AG09309 (cell line): ENCODE measurements around the gene ATG4B.

Experiments
- DNase-seq: peaks from one replicate; pipeline ENCODE4 v3.0.0-alpha.2; 2010; ENCODE audit warnings: low read depth
- H3K4me3 ChIP-seq: 2 replicates; pipeline ENCODE4 v1.5.1; 2011; ENCODE audit warnings: mild to moderate bottlenecking, low read depth, low read length, moderate library complexity; ENCODE audit not compliant: control insufficient read depth
- TF ChIP-seq, protein P1 (sequence below): IDR thresholded peaks from 2 replicates; pipeline ENCODE4 v1.5.1; 2011; ENCODE audit warnings: mild to moderate bottlenecking, low read depth, low read length, inconsistent platforms; ENCODE audit not compliant: insufficient read depth, control insufficient read depth; ENCODE audit errors: missing control alignments

Gene ATG4B

GRCh38 chr2:241607162-241607885, 30.2 kb upstream of the ATG4B start:
- H3K4me3 ChIP-seq: no peak overlapping the region
- DNase-seq: no peak
- TF ChIP-seq, protein P1, sequence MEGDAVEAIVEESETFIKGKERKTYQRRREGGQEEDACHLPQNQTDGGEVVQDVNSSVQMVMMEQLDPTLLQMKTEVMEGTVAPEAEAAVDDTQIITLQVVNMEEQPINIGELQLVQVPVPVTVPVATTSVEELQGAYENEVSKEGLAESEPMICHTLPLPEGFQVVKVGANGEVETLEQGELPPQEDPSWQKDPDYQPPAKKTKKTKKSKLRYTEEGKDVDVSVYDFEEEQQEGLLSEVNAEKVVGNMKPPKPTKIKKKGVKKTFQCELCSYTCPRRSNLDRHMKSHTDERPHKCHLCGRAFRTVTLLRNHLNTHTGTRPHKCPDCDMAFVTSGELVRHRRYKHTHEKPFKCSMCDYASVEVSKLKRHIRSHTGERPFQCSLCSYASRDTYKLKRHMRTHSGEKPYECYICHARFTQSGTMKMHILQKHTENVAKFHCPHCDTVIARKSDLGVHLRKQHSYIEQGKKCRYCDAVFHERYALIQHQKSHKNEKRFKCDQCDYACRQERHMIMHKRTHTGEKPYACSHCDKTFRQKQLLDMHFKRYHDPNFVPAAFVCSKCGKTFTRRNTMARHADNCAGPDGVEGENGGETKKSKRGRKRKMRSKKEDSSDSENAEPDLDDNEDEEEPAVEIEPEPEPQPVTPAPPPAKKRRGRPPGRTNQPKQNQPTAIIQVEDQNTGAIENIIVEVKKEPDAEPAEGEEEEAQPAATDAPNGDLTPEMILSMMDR: no peak

GRCh38 chr2:241608881-241609280, 28.6 kb upstream of the ATG4B start:
- TF ChIP-seq, protein P1: no peak
- no peak overlapping the region for H3K4me3 ChIP-seq
- DNase-seq: no peak

GRCh38 chr2:241609859-241610793, 27.4 kb upstream of the ATG4B start:
- DNase-seq: peak; percentile 11
- H3K4me3 ChIP-seq: peak overlapping the region; percentile 37
- TF ChIP-seq, protein P1: peak; percentile 49

DNA sequence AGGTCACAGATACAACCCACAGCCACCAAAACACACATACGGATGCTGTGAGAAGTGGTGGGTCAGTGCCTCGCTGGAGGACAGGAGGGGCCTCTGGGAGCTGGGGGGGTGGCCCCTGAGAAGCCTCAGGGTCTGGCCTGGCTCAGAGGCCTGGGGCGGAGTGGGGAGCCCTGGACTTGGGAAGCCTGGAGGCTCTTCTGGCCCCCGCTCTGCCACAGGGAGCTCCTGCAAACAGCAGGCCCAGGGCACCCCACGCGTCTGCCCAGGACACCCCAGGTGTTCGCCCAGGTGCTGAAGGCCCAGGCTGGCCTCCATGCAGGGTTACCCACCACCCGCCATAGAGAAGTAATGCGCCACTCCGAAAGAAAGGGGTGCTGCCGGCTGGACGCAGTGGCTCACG, 26.4 kb upstream of the ATG4B start:
- no peak overlapping the region for H3K4me3 ChIP-seq
- TF ChIP-seq, protein P1: no peak
- DNase-seq: no peak

- TF ChIP-seq, protein P1: no peak
- no peak overlapping the region for H3K4me3 ChIP-seq
- DNase-seq: no peak
Observed at GRCh38 chr2:241612156-241613016, 25.1 kb upstream of the ATG4B start.

- no peak for DNase-seq
- no peak overlapping the region for H3K4me3 ChIP-seq
- TF ChIP-seq, protein P1: no peak
Observed at GRCh38 chr2:241613017-241613780, 24.3 kb upstream of the ATG4B start.
